K562 (cell line): ENCODE results near the gene EDNRB. TPM values are rescaled to one million over a fixed set of nuclear protein-coding genes. Genes with fewer than 3 reads are reported as not detected.

Experiments used
- ATAC-seq: fragments of 200-7000 bp; cut with Tn5 transposase; 3 replicates; pipeline ENCODE4 v1.9.1; 2020; ENCODE audit warnings: moderate library complexity
- BruUV-seq: library from RNA; stranded (reverse); fragments of 400-500 nt; replicated peaks from 2 replicates; lab custom pipeline; 2021; lab: Mats Ljungman, UMichigan
- CTCF ChIA-PET: fragments of 300-600 bp; formaldehyde crosslinking; extraction: SDS; loops from one replicate; lab custom pipeline; 2021; ENCODE audit warnings: low intra/inter-chr PET ratio; lab: Yijun Ruan, JAX
- POLR2A ChIA-PET: fragments of 300-600, 350-650 bp; sonication (Branson Sonifier 250); formaldehyde crosslinking; extraction: SDS; loops from one replicate; lab custom pipeline; 2021; ENCODE audit warnings: antibody characterized with exemption, inconsistent platforms; lab: Yijun Ruan, JAX
- DNase-seq, 4 experiments: peaks; one replicate each; pipeline versions ENCODE4 v3.0.0 to v3.0.0-alpha.2; 2011 to 2018; ENCODE audit warnings: low spot score in 3 of 4, mixed read lengths in 3 of 4; ENCODE audit errors: extremely low read depth in 1 of 4
- FAIRE-seq: peaks from 2 replicates; lab custom pipeline; 2011; peaks lifted over from hg19 to GRCh38; lab: Jason Lieb, UNC
- H2AFZ ChIP-seq: 2 replicates; pipeline ENCODE4 v1.6.0; 2011; ENCODE audit warnings: low read depth, low read length, control low read depth, inconsistent platforms
- H3K27ac ChIP-seq: fragments of 200-600 bp; 3 replicates; pipeline ENCODE4 v1.8.0; 2011; ENCODE audit warnings: low read depth, mild to moderate bottlenecking, control low read depth, inconsistent platforms, low read length, moderate library complexity, mixed read lengths; ENCODE audit errors: extremely low read depth
- H3K27me3 ChIP-seq, 2 experiments: fragments of 300-600 bp in 1 of 2; 2 replicates in 1 of 2; 3 replicates in 1 of 2; pipeline versions ENCODE4 v1.6.0 to v1.8.0; 2011; ENCODE audit warnings: inconsistent platforms in 2 of 2, low read length in 2 of 2, mild to moderate bottlenecking in 1 of 2, mixed read lengths in 1 of 2, moderate library complexity in 1 of 2; ENCODE audit not compliant: control insufficient read depth in 2 of 2, insufficient read depth in 2 of 2
- H3K36me3 ChIP-seq: fragments of 300-600 bp; 3 replicates; pipeline ENCODE4 v1.8.0; 2011; ENCODE audit warnings: mild to moderate bottlenecking, low read length, inconsistent platforms; ENCODE audit not compliant: control insufficient read depth, insufficient read depth
- H3K4me1 ChIP-seq, 2 experiments: fragments of 200-600 bp in 1 of 2; replicated peaks in 1 of 2; 2 replicates in 1 of 2; 3 replicates in 1 of 2; pipeline versions ENCODE4 v1.5.1 to v1.8.0; 2011; ENCODE audit warnings: inconsistent platforms in 2 of 2, low read length in 2 of 2, mild to moderate bottlenecking in 1 of 2, mixed read lengths in 1 of 2, moderate library complexity in 1 of 2; ENCODE audit not compliant: control insufficient read depth in 2 of 2, insufficient read depth in 2 of 2
- H3K4me2 ChIP-seq: 2 replicates; pipeline ENCODE4 v1.6.1; 2011; ENCODE audit warnings: low read length, control low read depth, inconsistent platforms, mixed read lengths; ENCODE audit not compliant: insufficient read depth
- H3K4me3 ChIP-seq: fragments of 200-600 bp; sonication (generic), shearing (Covaris generic); 2 replicates; pipeline ENCODE4 v1.5.1; 2016; ENCODE audit warnings: control low read depth, inconsistent platforms
- H3K79me2 ChIP-seq: fragments of 200-600 bp; 3 replicates; pipeline ENCODE4 v1.8.0; 2011; ENCODE audit warnings: low read length, inconsistent platforms; ENCODE audit not compliant: control insufficient read depth, insufficient read depth
- H3K9ac ChIP-seq, 2 experiments: 2 replicates each; pipeline versions ENCODE4 v1.6.0 to v1.6.1; 2011; ENCODE audit warnings: low read depth in 2 of 2, low read length in 2 of 2, control low read depth in 1 of 2, inconsistent platforms in 1 of 2, mild to moderate bottlenecking in 1 of 2, mixed read lengths in 1 of 2; ENCODE audit not compliant: insufficient read depth in 1 of 2
- H3K9me1 ChIP-seq: one replicate; pipeline ENCODE4 v1.6.0; 2011; ENCODE audit warnings: inconsistent platforms, mild to moderate bottlenecking, low read length, moderate library complexity; ENCODE audit not compliant: control insufficient read depth, insufficient read depth
- H3K9me3 ChIP-seq: replicated peaks from 2 replicates; pipeline ENCODE4 v1.5.1; 2011; ENCODE audit warnings: low read depth, low read length, inconsistent platforms; ENCODE audit not compliant: control insufficient read depth, insufficient read depth
- H4K20me1 ChIP-seq: replicated peaks from 2 replicates; pipeline ENCODE4 v1.6.1; 2011; ENCODE audit warnings: low read length, inconsistent platforms, mixed read lengths; ENCODE audit not compliant: control insufficient read depth, insufficient read depth
- CREBBP ChIP-seq: IDR thresholded peaks from one replicate; pipeline ENCODE4 v1.6.1; 2012; ENCODE audit warnings: low read depth, mild to moderate bottlenecking, control low read depth, inconsistent platforms, low read length
- MAFF ChIP-seq: IDR thresholded peaks from 2 replicates; pipeline ENCODE4 v1.6.1; 2012; ENCODE audit warnings: low read length, improper control_type of control experiment
- MAFG ChIP-seq: fragments of 450-650 bp; conservative IDR thresholded peaks from 2 replicates; pipeline ENCODE4 v1.6.1; 2016; ENCODE audit warnings: missing genetic modification characterization, missing compliant biosample characterization
- NFATC3 ChIP-seq: fragments of 450-650 bp; IDR thresholded peaks from 2 replicates; pipeline ENCODE4 v1.6.1; 2017; ENCODE audit warnings: mild to moderate bottlenecking
- PHF21A ChIP-seq: fragments of 450-650 bp; IDR thresholded peaks from 2 replicates; pipeline ENCODE4 v1.6.1; 2017; ENCODE audit warnings: low read depth, borderline replicate concordance
- RBM17 ChIP-seq: fragments of 200-400 bp; formaldehyde crosslinking; IDR thresholded peaks from 2 replicates; pipeline ENCODE4 v1.6.1; 2017; ENCODE audit warnings: low read depth, mild to moderate bottlenecking, low read length, borderline replicate concordance
- RFX7 ChIP-seq: fragments of 250-450 bp; sonication (Bioruptor Pico); IDR thresholded peaks from 2 replicates; pipeline ENCODE4 v1.5.1; 2021; ENCODE audit warnings: mild to moderate bottlenecking
- SNAPC5 ChIP-seq: fragments of 250-450 bp; sonication (Bioruptor Pico); IDR thresholded peaks from 2 replicates; pipeline ENCODE4 v1.8.0; 2021; ENCODE audit warnings: moderate library complexity, mild to moderate bottlenecking, inconsistent platforms
- ZNF175 ChIP-seq: fragments of 200-800 bp; sonication (Bioruptor generic); IDR thresholded peaks from 2 replicates; pipeline ENCODE4 v1.6.1; 2016; ENCODE audit warnings: low read depth, mild to moderate bottlenecking, missing genetic modification characterization, missing compliant biosample characterization
- ZNF408 ChIP-seq: fragments of 250-450 bp; sonication (Bioruptor Pico); IDR thresholded peaks from 2 replicates; pipeline ENCODE4 v1.4.0; 2020; ENCODE audit warnings: low read depth, mild to moderate bottlenecking, moderate library complexity
- WGBS: fragments of 100-300 bp; shearing (Covaris generic); methylation state at CpG from one replicate; pipeline ENCODE4 v1.1.6; 2016; ENCODE audit warnings: low coverage, mixed read lengths; ENCODE audit not compliant: insufficient coverage; ENCODE audit errors: missing lambda C conversion rate; 5-methylcytosine and 5-hydroxymethylcytosine counted together
- in situ Hi-C: fragments of 300-500 bp; cut with MboI; formaldehyde crosslinking; loops from 4 replicates; pipeline ENCODE4 v1.15.0; 2018; ENCODE audit warnings: inconsistent platforms, mixed read lengths
- intact Hi-C: fragments of 100-400 bp; cut with micrococcal nuclease; formaldehyde crosslinking; loops from 2 replicates; pipeline ENCODE4 v1.14.2; 2022
- polyA plus RNA-seq, 8 experiments: library from polyadenylated mRNA; depleted of rRNA in 4 of 8; stranded (reverse) in 5 of 8; unstranded in 3 of 8; fragments of >200 nt; fragmentation: Nextera tagmentation in 2 of 8; fragmentation: Illumina TruSeq in 1 of 8; extraction: Ambion mirVana in 2 of 8; extraction: Trizol in 1 of 8; gene quantifications; 2 replicates each; pipeline versions ENCODE4 v1.2.1 to v1.2.3, GENCODE V29; 2011 to 2014; ENCODE audit warnings: inconsistent platforms in 1 of 8, missing spikeins in 1 of 8
- total RNA-seq, 7 experiments: library from RNA; depleted of rRNA in 6 of 7; stranded (reverse); fragments of >200 nt in 6 of 7; fragmentation: Illumina TruSeq in 2 of 7; extraction: Trizol in 2 of 7; gene quantifications; 2 replicates each; pipeline versions ENCODE4 v1.2.1 to v1.2.3, GENCODE V29; 2011 to 2021; ENCODE audit warnings: low replicate concordance in 1 of 7

EDNRB gene
- total and polyA plus RNA-seq, 9 of the 15 experiments (the other 6 are each of a cell fraction or from before 2014, with no cell fraction given) = 0.04 TPM; not detected in 8

- no peaks in the 10 kb centered on the region for H4K20me1 ChIP-seq
- no peaks in the 10 kb centered on the region for H3K79me2 ChIP-seq
- no peaks in the 10 kb centered on the region for H3K4me1 ChIP-seq
- in situ Hi-C loops = no loop called here
- H2AFZ ChIP-seq = no peak overlapping the region
- DNase-seq (no peak), FAIRE-seq (no peak), ATAC-seq (no peak)
- H3K9me3 ChIP-seq = no peaks in the 10 kb centered on the region
- H3K27me3 ChIP-seq = no peaks in the 10 kb centered on the region
- H3K4me2 ChIP-seq = no peak overlapping the region
- ChIA-PET CTCF (no interaction called here), POLR2A (no interaction called here)
- intact Hi-C loops = no loop called here
- TF ChIP-seq ZNF175 (no peak), RFX7 (no peak), PHF21A (no peak), RBM17 (no peak), CREBBP (no peak), SNAPC5 (CRISPR knock-in tag) (no peak), MAFG (no peak), NFATC3 (no peak)
- no peak overlapping the region for H3K27ac ChIP-seq
- no peak overlapping the region for H3K4me3 ChIP-seq
- H3K9me1 ChIP-seq = no peaks in the 10 kb centered on the region
- no peaks in the 10 kb centered on the region for H3K36me3 ChIP-seq
- no peak overlapping the region for H3K9ac ChIP-seq
- BruUV-seq = no TSS peak
- 0% methylated on average over 3 of the region's 3 CpGs for WGBS
Measured at GRCh38 chr13:77865622-77866021, 53.0 kb downstream of the EDNRB start.

GRCh38 chr13:77863144-77863543, 55.5 kb downstream of the EDNRB start:
- in situ Hi-C loops (no loop called here), intact Hi-C loops (no loop called here)
- Histone ChIP-seq H3K4me2 (no peak overlapping the region), H3K9me3 (no peaks in the 10 kb centered on the region), H3K36me3 (no peaks in the 10 kb centered on the region), H3K4me3 (no peak overlapping the region), H3K27me3 (no peaks in the 10 kb centered on the region), H4K20me1 (no peaks in the 10 kb centered on the region), H3K9me1 (no peaks in the 10 kb centered on the region), H3K9ac (no peak overlapping the region), H3K4me1 (no peaks in the 10 kb centered on the region), H3K79me2 (no peaks in the 10 kb centered on the region), H3K27ac (no peak overlapping the region), H2AFZ (no peak overlapping the region)
- no TSS peak for BruUV-seq
- no peak for DNase-seq
- ATAC-seq = no peak
- WGBS = 4% methylated on average over 3 of the region's 3 CpGs
- TF ChIP-seq MAFF = 0 out of 2 replicates have a peak, but pooled peaks have one; percentile 25
- no peak for TF ChIP-seq ZNF408
- POLR2A ChIA-PET = no interaction called here
- CTCF ChIA-PET = no interaction called here
- no peak for FAIRE-seq
